ENCODE results near the gene REN.

GRCh38 chr1:204139088-204139487 is 27.0 kb downstream of the REN start:
- TF ChIP-seq, protein P1, sequence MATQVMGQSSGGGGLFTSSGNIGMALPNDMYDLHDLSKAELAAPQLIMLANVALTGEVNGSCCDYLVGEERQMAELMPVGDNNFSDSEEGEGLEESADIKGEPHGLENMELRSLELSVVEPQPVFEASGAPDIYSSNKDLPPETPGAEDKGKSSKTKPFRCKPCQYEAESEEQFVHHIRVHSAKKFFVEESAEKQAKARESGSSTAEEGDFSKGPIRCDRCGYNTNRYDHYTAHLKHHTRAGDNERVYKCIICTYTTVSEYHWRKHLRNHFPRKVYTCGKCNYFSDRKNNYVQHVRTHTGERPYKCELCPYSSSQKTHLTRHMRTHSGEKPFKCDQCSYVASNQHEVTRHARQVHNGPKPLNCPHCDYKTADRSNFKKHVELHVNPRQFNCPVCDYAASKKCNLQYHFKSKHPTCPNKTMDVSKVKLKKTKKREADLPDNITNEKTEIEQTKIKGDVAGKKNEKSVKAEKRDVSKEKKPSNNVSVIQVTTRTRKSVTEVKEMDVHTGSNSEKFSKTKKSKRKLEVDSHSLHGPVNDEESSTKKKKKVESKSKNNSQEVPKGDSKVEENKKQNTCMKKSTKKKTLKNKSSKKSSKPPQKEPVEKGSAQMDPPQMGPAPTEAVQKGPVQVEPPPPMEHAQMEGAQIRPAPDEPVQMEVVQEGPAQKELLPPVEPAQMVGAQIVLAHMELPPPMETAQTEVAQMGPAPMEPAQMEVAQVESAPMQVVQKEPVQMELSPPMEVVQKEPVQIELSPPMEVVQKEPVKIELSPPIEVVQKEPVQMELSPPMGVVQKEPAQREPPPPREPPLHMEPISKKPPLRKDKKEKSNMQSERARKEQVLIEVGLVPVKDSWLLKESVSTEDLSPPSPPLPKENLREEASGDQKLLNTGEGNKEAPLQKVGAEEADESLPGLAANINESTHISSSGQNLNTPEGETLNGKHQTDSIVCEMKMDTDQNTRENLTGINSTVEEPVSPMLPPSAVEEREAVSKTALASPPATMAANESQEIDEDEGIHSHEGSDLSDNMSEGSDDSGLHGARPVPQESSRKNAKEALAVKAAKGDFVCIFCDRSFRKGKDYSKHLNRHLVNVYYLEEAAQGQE (IDR thresholded peaks at IDR 0.05; ENCODE audit: insufficient read depth in 1 of 2, low read depth in 2 of 2, low read length in 2 of 2), result no peak
- no peak for TF ChIP-seq POLR2AphosphoS5 (IDR thresholded peaks at IDR 0.05; ENCODE audit: low read depth, low read length)
- no peak for TF ChIP-seq TAF1 (IDR thresholded peaks at IDR 0.05; ENCODE audit: borderline replicate concordance, insufficient read depth, low read length)

Data from PFSK-1 (cell line).